Kidney (tissue), 14 donors: Measurements from ENCODE around the gene KCNC1. TPM values are rescaled to one million over a fixed set of nuclear protein-coding genes. Genes with fewer than 3 reads are reported as not detected.

ENCODE experiments used
- DNase-seq, 5 donors: peaks; one replicate each; pipeline ENCODE4 v3.0.0-alpha.2; 2013 to 2020
- FAIRE-seq: peaks from 2 replicates; lab custom pipeline; 2012; peaks lifted over from hg19 to GRCh38; lab: Jason Lieb, UNC
- H3K27ac ChIP-seq, 2 donors: one replicate each; pipeline ENCODE4 v1.7.0; 2013; ENCODE audit warnings: low read depth in 2 of 2, low read length in 2 of 2, inconsistent platforms in 1 of 2
- H3K27me3 ChIP-seq: one replicate; pipeline ENCODE4 v1.7.1; 2013; ENCODE audit warnings: low read length, inconsistent platforms; ENCODE audit not compliant: control insufficient read depth, insufficient read depth
- H3K36me3 ChIP-seq, 3 donors: one replicate each; pipeline versions ENCODE4 v1.7.0 to v1.7.1; 2013; ENCODE audit warnings: low read length in 3 of 3, control low read depth in 1 of 3, inconsistent platforms in 1 of 3; ENCODE audit not compliant: insufficient read depth in 3 of 3, control insufficient read depth in 2 of 3
- H3K4me1 ChIP-seq, 3 donors: one replicate each; pipeline versions ENCODE4 v1.7.0 to v1.7.1; 2013; ENCODE audit warnings: low read length in 3 of 3, inconsistent platforms in 1 of 3, low read depth in 1 of 3; ENCODE audit not compliant: control insufficient read depth in 2 of 3, insufficient read depth in 2 of 3
- H3K4me3 ChIP-seq, 3 donors: one replicate each; pipeline versions ENCODE4 v1.7.0 to v1.8.1; 2013; ENCODE audit warnings: low read length in 3 of 3, control low read depth in 1 of 3, inconsistent platforms in 1 of 3
- H3K9ac ChIP-seq, 3 donors: one replicate each; pipeline versions ENCODE4 v1.7.0 to v1.7.1; 2013; ENCODE audit warnings: low read length in 3 of 3, control low read depth in 1 of 3, inconsistent platforms in 1 of 3
- H3K9me3 ChIP-seq, 3 donors: one replicate each; pipeline versions ENCODE4 v1.7.0 to v1.7.1; 2013; ENCODE audit warnings: low read length in 3 of 3, control low read depth in 1 of 3, inconsistent platforms in 1 of 3; ENCODE audit not compliant: control insufficient read depth in 2 of 3, insufficient read depth in 1 of 3
- CTCF ChIP-seq: IDR thresholded peaks from 3 replicates; pipeline ENCODE4 v1.5.1; 2012; ENCODE audit warnings: mild to moderate bottlenecking, moderate library complexity, borderline replicate concordance; ENCODE audit not compliant: insufficient read depth; ENCODE audit errors: extremely low read depth
- intact Hi-C: fragments of 100-400 bp; cut with DNase I; formaldehyde crosslinking; loops from one replicate; pipeline ENCODE4 v1.11.1; 2022
- polyA plus RNA-seq: library from polyadenylated mRNA; stranded (reverse); fragments of 350-450 nt; fragmentation: Illumina TruSeq; extraction: RNeasy Lipid Tissue Mini Kit (QIAGEN cat#74804); gene quantifications from one replicate; pipeline ENCODE4 v1.2.3, GENCODE V29; 2014; ENCODE audit warnings: low read depth, low replicate concordance; ENCODE audit not compliant: insufficient read depth
- total RNA-seq: library from RNA; stranded (reverse); fragmentation: NEBNext Ultra II Directional; extraction: Animal tissue kit (Norgen Biotek cat#: 25700); gene quantifications from one replicate; pipeline ENCODE4 v1.2.1, GENCODE V29; 2021
- donor health status: control.
- donor health status: control.
- donor health status: control.
- donor health status: control.
- donor health status: control.
- donor health status: DM: yes; HTN: yes; CAD: no.
- donor health status: Normal renal cell carcinoma (clear cell type).

Gene KCNC1
- total and polyA plus RNA-seq, 2 donors from 2014 or later, result 0.03 TPM; not detected in 1

GRCh38 chr11:17766590-17766989 is 32.0 kb downstream of the KCNC1 start:
- TF ChIP-seq CTCF, result no peak
- Histone ChIP-seq H3K9ac (no peak overlapping the region), H3K9me3 (no peaks in the 10 kb centered on the region), H3K27ac (no peak overlapping the region), H3K36me3 (no peaks in the 10 kb centered on the region), H3K27me3 (no peaks in the 10 kb centered on the region), H3K4me1 (no peaks in the 10 kb centered on the region), H3K4me3 (no peak overlapping the region)
- DNase-seq (peak in 1 of 5 donors; percentile 25), FAIRE-seq (no peak)
- intact Hi-C loops, result no loop called here

GRCh38 chr11:17767301-17767885 is 32.8 kb downstream of the KCNC1 start:
- H3K4me3 ChIP-seq, result no peak overlapping the region
- no peak for TF ChIP-seq CTCF
- no peaks in the 10 kb centered on the region for H3K9me3 ChIP-seq
- no peaks in the 10 kb centered on the region for H3K4me1 ChIP-seq
- H3K27ac ChIP-seq, result no peak overlapping the region
- DNase-seq, result peak in 1 of 5 donors; percentile 49
- no peaks in the 10 kb centered on the region for H3K36me3 ChIP-seq
- FAIRE-seq, result no peak
- no peak overlapping the region for H3K9ac ChIP-seq
- H3K27me3 ChIP-seq, result no peaks in the 10 kb centered on the region
- intact Hi-C loops, result no loop called here

- no peaks in the 10 kb centered on the region for H3K4me1 ChIP-seq
- TF ChIP-seq CTCF, result no peak
- DNase-seq (peak in 1 of 5 donors; percentile 25), FAIRE-seq (no peak)
- H3K27ac ChIP-seq, result no peak overlapping the region
- no peaks in the 10 kb centered on the region for H3K27me3 ChIP-seq
- H3K36me3 ChIP-seq, result no peaks in the 10 kb centered on the region
- no peak overlapping the region for H3K4me3 ChIP-seq
- intact Hi-C loops, result no loop called here
- H3K9ac ChIP-seq, result no peak overlapping the region
- no peaks in the 10 kb centered on the region for H3K9me3 ChIP-seq
These were observed 33.3 kb downstream of the KCNC1 start for GRCh38 chr11:17767914-17768313.

GRCh38 chr11:17768547-17768946 is 34.0 kb downstream of the KCNC1 start:
- no peak for TF ChIP-seq CTCF
- intact Hi-C loops, result no loop called here

More at GRCh38 chr11:17768547-17768946, 34.0 kb downstream of the KCNC1 start:
- H3K9ac ChIP-seq, result no peak overlapping the region
- FAIRE-seq (no peak), DNase-seq (peak in 1 of 5 donors; percentile 32)
- no peaks in the 10 kb centered on the region for H3K36me3 ChIP-seq
- H3K27me3 ChIP-seq, result no peaks in the 10 kb centered on the region
- H3K27ac ChIP-seq, result no peak overlapping the region
- H3K4me3 ChIP-seq, result no peak overlapping the region
- H3K9me3 ChIP-seq, result no peaks in the 10 kb centered on the region
- no peaks in the 10 kb centered on the region for H3K4me1 ChIP-seq
